Neural cell (in vitro differentiated cells): ENCODE data around the gene CLEC16A.

Experiments used
- CTCF ChIP-seq: fragments of 450-650 bp; IDR thresholded peaks from 2 replicates; pipeline ENCODE4 v1.5.1; 2014; ENCODE audit warnings: antibody characterized with exemption, mild to moderate bottlenecking, moderate library complexity; ENCODE audit not compliant: poor library complexity, severe bottlenecking
- EZH2 ChIP-seq: fragments of 200-600, 300-800 bp; shearing (Covaris generic), sonication (generic); IDR thresholded peaks from 2 replicates; pipeline ENCODE4 v1.6.1; 2014; ENCODE audit warnings: antibody characterized with exemption, low read length, borderline replicate concordance, mild to moderate bottlenecking; ENCODE audit not compliant: insufficient read depth, poor library complexity, severe bottlenecking
- POLR2AphosphoS5 ChIP-seq: IDR thresholded peaks from 2 replicates; pipeline ENCODE4 v1.6.1; 2012
- REST ChIP-seq: IDR thresholded peaks from 2 replicates; pipeline ENCODE4 v1.6.1; 2012; ENCODE audit warnings: borderline replicate concordance
- SMC3 ChIP-seq: fragments of 450-650 bp; conservative IDR thresholded peaks from 2 replicates; pipeline ENCODE4 v1.6.1; 2014; ENCODE audit warnings: antibody characterized with exemption, mild to moderate bottlenecking, moderate library complexity; ENCODE audit not compliant: poor library complexity

GRCh38 chr16:11016524-11016988, 72.2 kb downstream of the CLEC16A start:
- TF ChIP-seq POLR2AphosphoS5: no peak
- TF ChIP-seq REST: no peak
- TF ChIP-seq CTCF: no peak
- TF ChIP-seq EZH2: no peak
- TF ChIP-seq SMC3: no peak
